HCT116 (cell line): ENCODE measurements around the gene CYSRT1. TPM values are rescaled to one million over a fixed set of nuclear protein-coding genes. Genes with fewer than 3 reads are reported as not detected.

Experiments
- ATAC-seq: fragments of 200-7000 bp; cut with Tn5 transposase; 2 replicates; pipeline ENCODE4 v1.9.1; 2020; ENCODE audit warnings: mild to moderate bottlenecking, moderate library complexity
- BruUV-seq: library from RNA; stranded (reverse); fragments of 400-500 nt; replicated peaks from 2 replicates; lab custom pipeline; 2021; lab: Mats Ljungman, UMichigan
- CTCF ChIA-PET: fragments of 300-600 bp; sonication (Branson Sonifier 250); formaldehyde crosslinking; loops from one replicate; lab custom pipeline; 2021; ENCODE audit warnings: antibody characterized with exemption; lab: Charles Lee
- POLR2A ChIA-PET: fragments of 300-600, 350-600 bp; sonication (Branson Sonifier 250); formaldehyde crosslinking; loops from one replicate; lab custom pipeline; 2021; ENCODE audit warnings: antibody characterized with exemption; lab: Charles Lee
- RAD21 ChIA-PET, 2 experiments: fragments of 300-600 bp; sonication (Branson Sonifier 250); formaldehyde crosslinking; loops; one replicate each; lab custom pipeline; 2023; ENCODE audit warnings: low total read pairs in 2 of 2; ENCODE audit not compliant: uncharacterized antibody in 2 of 2, unreplicated experiment in 2 of 2, low non-redundant PET in 1 of 2; lab: Charles Lee
- DNase-seq: peaks from one replicate; pipeline ENCODE4 v3.0.0-alpha.2; 2010; ENCODE audit warnings: low read depth, low spot score
- H2AFZ ChIP-seq: fragments of 200-600 bp; shearing (Covaris generic), sonication (generic); 2 replicates; pipeline ENCODE4 v1.6.1; 2017; ENCODE audit warnings: low read depth, mixed run types, mixed read lengths, antibody characterized with exemption, low read length; ENCODE audit not compliant: poor library complexity, severe bottlenecking
- H3K27ac ChIP-seq: 2 replicates; pipeline ENCODE4 v1.5.1; 2012; ENCODE audit warnings: low read depth, low read length
- H3K27me3 ChIP-seq: fragments of 200-600 bp; sonication (generic); 2 replicates; pipeline ENCODE4 v1.6.1; 2016; ENCODE audit warnings: mixed run types, low read length, mixed read lengths; ENCODE audit not compliant: insufficient read depth
- H3K36me3 ChIP-seq, 2 experiments: fragments of 200-500 bp in 1 of 2; fragments of 200-600 bp in 1 of 2; sonication (Bioruptor generic) in 1 of 2; sonication (generic) in 1 of 2; 2 replicates each; pipeline versions ENCODE4 v1.5.1 to v1.6.1; 2014 to 2016; ENCODE audit warnings: low read length in 2 of 2, inconsistent platforms in 1 of 2, mixed read lengths in 1 of 2, mixed run types in 1 of 2; ENCODE audit not compliant: insufficient read depth in 2 of 2, control insufficient read depth in 1 of 2
- H3K4me1 ChIP-seq, 2 experiments: fragments of 200-600 bp in 1 of 2; sonication (generic) in 1 of 2; 2 replicates each; pipeline versions ENCODE4 v1.5.1 to v1.6.1; 2012 to 2017; ENCODE audit warnings: low read length in 2 of 2, inconsistent platforms in 1 of 2, mild to moderate bottlenecking in 1 of 2, mixed read lengths in 1 of 2, mixed run types in 1 of 2, moderate library complexity in 1 of 2; ENCODE audit not compliant: insufficient read depth in 2 of 2, control insufficient read depth in 1 of 2
- H3K4me2 ChIP-seq: fragments of 200-600 bp; sonication (generic); 2 replicates; pipeline ENCODE4 v1.6.1; 2017; ENCODE audit warnings: mixed run types, low read length, mixed read lengths
- H3K4me3 ChIP-seq, 2 experiments: fragments of 200-600 bp in 1 of 2; sonication (generic) in 1 of 2; replicated peaks in 1 of 2; 2 replicates each; pipeline ENCODE4 v1.5.1; 2011 to 2016; ENCODE audit warnings: low read length in 2 of 2, control low read depth in 1 of 2, low read depth in 1 of 2, mild to moderate bottlenecking in 1 of 2, mixed read lengths in 1 of 2, mixed run types in 1 of 2
- H3K79me2 ChIP-seq: fragments of 200-600 bp; sonication (generic); 2 replicates; pipeline ENCODE4 v1.6.1; 2017; ENCODE audit warnings: mild to moderate bottlenecking, mixed run types, low read length, moderate library complexity, mixed read lengths; ENCODE audit not compliant: insufficient read depth
- H3K9ac ChIP-seq: fragments of 200-600 bp; sonication (generic); 2 replicates; pipeline ENCODE4 v1.6.1; 2016; ENCODE audit warnings: low read length, mixed read lengths
- H3K9me2 ChIP-seq: fragments of 200-600 bp; sonication (generic), shearing (Covaris generic); 2 replicates; pipeline ENCODE4 v1.6.1; 2017; ENCODE audit warnings: mixed run types, mild to moderate bottlenecking, moderate library complexity; ENCODE audit not compliant: insufficient read depth
- H3K9me3 ChIP-seq, 2 experiments: fragments of 200-500 bp in 1 of 2; fragments of 200-600 bp in 1 of 2; sonication (Bioruptor generic) in 1 of 2; sonication (generic) in 1 of 2; 2 replicates each; pipeline ENCODE4 v1.6.1; 2014 to 2017; ENCODE audit warnings: low read length in 2 of 2, mixed read lengths in 2 of 2, inconsistent platforms in 1 of 2, low read depth in 1 of 2, mild to moderate bottlenecking in 1 of 2, mixed run types in 1 of 2, moderate library complexity in 1 of 2; ENCODE audit not compliant: control insufficient read depth in 1 of 2, insufficient read depth in 1 of 2
- H4K20me1 ChIP-seq: fragments of 200-600 bp; sonication (generic), shearing (Covaris generic); 2 replicates; pipeline ENCODE4 v1.6.1; 2017; ENCODE audit warnings: mixed run types, mild to moderate bottlenecking, moderate library complexity; ENCODE audit not compliant: insufficient read depth
- ATF3 ChIP-seq: IDR thresholded peaks from 2 replicates; pipeline ENCODE4 v1.6.1; 2012
- CBX3 ChIP-seq: IDR thresholded peaks from 2 replicates; pipeline ENCODE4 v1.6.1; 2012; ENCODE audit warnings: low read depth
- CEBPB ChIP-seq: IDR thresholded peaks from 2 replicates; pipeline ENCODE4 v1.6.1; 2012; ENCODE audit warnings: low read depth
- EGR1 ChIP-seq: IDR thresholded peaks from 2 replicates; pipeline ENCODE4 v1.6.1; 2012; ENCODE audit warnings: low read depth
- EZH2phosphoT487 ChIP-seq: fragments of 200-600 bp; IDR thresholded peaks from 2 replicates; pipeline ENCODE4 v1.6.1; 2018; ENCODE audit warnings: antibody characterized with exemption, borderline replicate concordance
- FOSL1 ChIP-seq: IDR thresholded peaks from 2 replicates; pipeline ENCODE4 v1.6.1; 2012; ENCODE audit warnings: low read depth
- MAX ChIP-seq: IDR thresholded peaks from 2 replicates; pipeline ENCODE4 v1.6.1; 2012
- POLR2AphosphoS5 ChIP-seq: IDR thresholded peaks from 2 replicates; pipeline ENCODE4 v1.6.1; 2011; ENCODE audit warnings: mild to moderate bottlenecking, low read depth, low read length, moderate library complexity
- REST ChIP-seq: IDR thresholded peaks from 2 replicates; pipeline ENCODE4 v1.6.1; 2012; ENCODE audit warnings: low read depth
- SIN3A ChIP-seq: IDR thresholded peaks from 2 replicates; pipeline ENCODE4 v1.6.1; 2012; ENCODE audit warnings: low read depth
- SRF ChIP-seq: IDR thresholded peaks from 2 replicates; pipeline ENCODE4 v1.6.1; 2012; ENCODE audit warnings: low read depth
- YY1 ChIP-seq: IDR thresholded peaks from 2 replicates; pipeline ENCODE4 v1.6.1; 2011; ENCODE audit warnings: low read length, low read depth, moderate library complexity, mild to moderate bottlenecking; ENCODE audit not compliant: insufficient replicate concordance; ENCODE audit errors: extremely low read depth
- ZFX ChIP-seq: fragments of 450-650 bp; IDR thresholded peaks from 2 replicates; pipeline ENCODE4 v1.6.1; 2017
- ZNF274 ChIP-seq: fragments of 200-500 bp; sonication (Bioruptor generic); IDR thresholded peaks from 2 replicates; pipeline ENCODE4 v1.6.1; 2014; ENCODE audit warnings: mild to moderate bottlenecking, low read depth, low read length, inconsistent platforms
- intact Hi-C: fragments of 100-400 bp; cut with micrococcal nuclease; formaldehyde crosslinking; loops from 2 replicates; pipeline ENCODE4 v1.10.0; 2022
- total RNA-seq: library from RNA; stranded (reverse); gene quantifications from one replicate; pipeline ENCODE4 v1.2.1, GENCODE V29; 2021; ENCODE audit not compliant: unreplicated experiment

CYSRT1 gene
- total RNA-seq, 1 experiment from 2014 or later = 4.3 TPM

- TF ChIP-seq REST (no peak), FOSL1 (no peak), SRF (no peak)
- TF ChIP-seq, all 23 proteins: peak for 0
Observed at GRCh38 chr9:137182836-137183235, 42.1 kb upstream of the CYSRT1 start (continued).

GRCh38 chr9:137183980-137184595 is 40.9 kb upstream of the CYSRT1 start:
- Histone ChIP-seq H3K9me3 (no peaks in the 10 kb centered on the region), H2AFZ (no peak overlapping the region), H4K20me1 (no peaks in the 10 kb centered on the region), H3K4me3 (no peak overlapping the region), H3K36me3 (peaks cover 0 to 21% of the 10 kb centered on the region in 2 experiments; a peak in 1 of 4 replicates), H3K79me2 (peaks cover 33% of the 10 kb centered on the region), H3K4me1 (peaks cover 8 to 17% of the 10 kb centered on the region in 2 experiments; a peak in 3 of 4 replicates), H3K4me2 (no peak overlapping the region), H3K27ac (no peak overlapping the region), H3K9me2 (no peaks in the 10 kb centered on the region), H3K27me3 (no peaks in the 10 kb centered on the region), H3K9ac (no peak overlapping the region)
- TF ChIP-seq CEBPB (no peak), POLR2AphosphoS5 (no peak), SIN3A (no peak), ZFX (no peak), EGR1 (no peak), MAX (no peak), ATF3 (no peak), EZH2phosphoT487 (no peak), YY1 (no peak), SRF (no peak), FOSL1 (no peak), ZNF274 (no peak), CBX3 (no peak)
- no peak for DNase-seq
- ATAC-seq = no peak
- no TSS peak for BruUV-seq
- ChIA-PET RAD21 (no interaction called here), POLR2A (no interaction called here), CTCF (no interaction called here)
- intact Hi-C loops = no loop called here
